PC-3 (cell line): ENCODE measurements around the gene FSCN2. TPM values are rescaled to one million over a fixed set of nuclear protein-coding genes. Genes with fewer than 3 reads are reported as not detected.

Source experiments
- ATAC-seq: fragments of 200-7000 bp; cut with Tn5 transposase; 2 replicates; pipeline ENCODE4 v1.9.1; 2020; ENCODE audit warnings: mild to moderate bottlenecking, moderate library complexity
- BruUV-seq: library from RNA; stranded (reverse); fragments of 400-500 nt; replicated peaks from 2 replicates; lab custom pipeline; 2021; lab: Mats Ljungman, UMichigan
- CTCF ChIA-PET: fragments of 300-600 bp; sonication (Branson Sonifier 250); formaldehyde crosslinking; loops from one replicate; lab custom pipeline; 2022; ENCODE audit warnings: antibody characterized with exemption; lab: Charles Lee
- POLR2A ChIA-PET: fragments of 300-600 bp; sonication (Branson Sonifier 250); formaldehyde crosslinking; loops from one replicate; lab custom pipeline; 2022; ENCODE audit warnings: antibody characterized with exemption; ENCODE audit not compliant: unreplicated experiment; lab: Charles Lee
- DNase-seq: peaks from one replicate; pipeline ENCODE4 v3.0.0-alpha.2; 2015
- H2AFZ ChIP-seq: fragments of 300-600 bp; sonication (generic); 2 replicates; pipeline ENCODE4 v1.6.0; 2016; ENCODE audit warnings: antibody characterized with exemption, low read length
- H3F3A ChIP-seq: fragments of 300-600 bp; sonication (generic); one replicate; pipeline ENCODE4 v1.6.0; 2017; ENCODE audit warnings: antibody characterized with exemption, low read length, control low read depth, mild to moderate bottlenecking; ENCODE audit not compliant: unreplicated experiment
- H3K27ac ChIP-seq: fragments of 300-600 bp; sonication (generic); 2 replicates; pipeline ENCODE4 v1.5.1; 2016; ENCODE audit warnings: mild to moderate bottlenecking, low read length
- H3K27me3 ChIP-seq: fragments of 300-600 bp; sonication (generic); 2 replicates; pipeline ENCODE4 v1.6.1; 2016; ENCODE audit warnings: low read length, mixed read lengths
- H3K36me3 ChIP-seq: fragments of 300-600 bp; sonication (generic); 2 replicates; pipeline ENCODE4 v1.6.1; 2016; ENCODE audit warnings: low read depth, mixed run types, low read length, mixed read lengths
- H3K4me1 ChIP-seq: fragments of 300-600 bp; sonication (generic); 2 replicates; pipeline ENCODE4 v1.5.1; 2016; ENCODE audit warnings: low read length; ENCODE audit not compliant: insufficient read depth
- H3K4me2 ChIP-seq: fragments of 300-600 bp; sonication (generic); 2 replicates; pipeline ENCODE4 v1.6.0; 2016; ENCODE audit warnings: low read length
- H3K4me3 ChIP-seq: fragments of 300-600 bp; sonication (generic); 2 replicates; pipeline ENCODE4 v1.5.1; 2016; ENCODE audit warnings: mild to moderate bottlenecking, low read length, mixed read lengths
- H3K79me2 ChIP-seq: fragments of 300-600 bp; sonication (generic); 2 replicates; pipeline ENCODE4 v1.6.1; 2017; ENCODE audit warnings: low read length, mixed read lengths
- H3K9ac ChIP-seq: fragments of 300-600 bp; sonication (generic); 2 replicates; pipeline ENCODE4 v1.6.0; 2016; ENCODE audit warnings: mild to moderate bottlenecking, low read length
- H3K9me2 ChIP-seq: fragments of 300-600 bp; sonication (generic); replicated peaks from 2 replicates; pipeline ENCODE4 v1.6.1; 2016; ENCODE audit warnings: mixed run types, low read length, mixed read lengths
- H3K9me3 ChIP-seq: fragments of 300-600 bp; sonication (generic); 2 replicates; pipeline ENCODE4 v1.6.1; 2016; ENCODE audit warnings: low read length, mixed read lengths
- H4K20me1 ChIP-seq: fragments of 300-600 bp; sonication (generic); 2 replicates; pipeline ENCODE4 v1.6.1; 2016; ENCODE audit warnings: low read length, mixed read lengths
- CTCF ChIP-seq: fragments of 300-600 bp; sonication (generic); conservative IDR thresholded peaks from 2 replicates; pipeline ENCODE4 v1.5.1; 2017; ENCODE audit warnings: antibody characterized with exemption, low read depth, mild to moderate bottlenecking, low read length
- EZH2 ChIP-seq: fragments of 300-600 bp; sonication (generic); IDR thresholded peaks from one replicate; pipeline ENCODE4 v1.6.1; 2017; ENCODE audit warnings: antibody characterized with exemption, mild to moderate bottlenecking, low read length; ENCODE audit not compliant: unreplicated experiment
- EZH2phosphoT487 ChIP-seq: fragments of 300-600 bp; sonication (generic); IDR thresholded peaks from 2 replicates; pipeline ENCODE4 v1.6.1; 2018; ENCODE audit warnings: mild to moderate bottlenecking, antibody characterized with exemption, low read length, borderline replicate concordance
- intact Hi-C: fragments of 100-400 bp; cut with micrococcal nuclease; formaldehyde crosslinking; loops from 2 replicates; pipeline ENCODE4 v1.9.0; 2023
- total RNA-seq: library from RNA; depleted of rRNA; stranded (reverse); fragments of >200 nt; gene quantifications from 2 replicates; pipeline ENCODE4 v1.2.3, GENCODE V29; 2014

The FSCN2 gene
- total RNA-seq, 1 experiment from 2014 or later, result 0.87 TPM

DNA sequence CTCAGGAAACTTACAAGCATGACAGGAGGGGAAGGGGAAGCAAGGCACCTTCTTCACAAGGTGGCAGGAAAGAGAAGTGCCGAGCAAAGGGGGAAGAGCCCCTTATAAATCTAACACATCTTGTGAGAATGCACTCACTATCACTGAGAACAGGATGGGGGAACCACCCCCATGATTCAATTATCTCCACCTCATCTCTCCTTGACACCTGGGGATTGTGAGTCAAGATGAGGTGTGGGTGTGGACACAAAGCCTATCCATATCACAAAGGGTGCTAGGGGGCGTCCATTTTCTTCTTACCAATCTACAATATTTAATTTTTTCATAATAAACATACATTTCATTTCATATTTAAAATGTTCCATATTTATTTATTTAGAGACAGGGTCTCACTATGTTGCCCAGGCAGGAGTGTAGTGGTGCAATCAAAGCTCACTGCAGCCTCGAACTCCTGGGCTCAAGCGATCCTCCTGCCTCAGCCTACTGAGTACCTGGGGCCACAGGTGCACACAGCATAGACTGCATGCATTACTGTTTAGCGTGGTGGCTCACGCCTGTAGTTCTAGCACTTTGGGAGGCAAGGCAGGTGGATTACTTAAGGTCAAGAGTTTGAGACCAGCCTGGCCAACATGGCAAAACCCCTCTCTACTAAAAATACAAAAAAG, 50.5 kb downstream of the FSCN2 start:
- Histone ChIP-seq H3K79me2 (peaks cover 53% of the 10 kb centered on the region), H3K9me2 (no peaks in the 10 kb centered on the region), H4K20me1 (peaks cover 79% of the 10 kb centered on the region), H3K9ac (no peak overlapping the region), H3K4me3 (no peak overlapping the region), H3K9me3 (no peaks in the 10 kb centered on the region), H2AFZ (no peak overlapping the region), H3K4me2 (no peak overlapping the region), H3F3A (peaks cover 4% of the 10 kb centered on the region), H3K27ac (no peak overlapping the region), H3K36me3 (peaks cover 53% of the 10 kb centered on the region), H3K4me1 (peaks cover 45% of the 10 kb centered on the region), H3K27me3 (no peaks in the 10 kb centered on the region)
- ChIA-PET POLR2A (interaction anchor here (0.5 kb wide), 2 partner anchors 25 to 66 kb away, joined by 3 to 5 read pairs; partner anchors contain the start of gene ACTG1), CTCF (no interaction called here)
- no TSS peak for BruUV-seq
- DNase-seq, result no peak
- intact Hi-C loops, result no loop called here
- no peak for ATAC-seq
- no peak for TF ChIP-seq EZH2
- no peak for TF ChIP-seq EZH2phosphoT487
- TF ChIP-seq CTCF, result no peak

GRCh38 chr17:81579298-81579697, 51.1 kb downstream of the FSCN2 start:
- CTCF ChIA-PET, result no interaction called here
- no peak overlapping the region for H2AFZ ChIP-seq
- BruUV-seq, result no TSS peak
- H3K9me2 ChIP-seq, result no peaks in the 10 kb centered on the region
- H3K36me3 ChIP-seq, result peaks cover 47% of the 10 kb centered on the region
- DNase-seq (no peak), ATAC-seq (no peak)
- H3K9ac ChIP-seq, result no peak overlapping the region
- intact Hi-C loops, result no loop called here
- H3K79me2 ChIP-seq, result peaks cover 47% of the 10 kb centered on the region
- POLR2A ChIA-PET, result interaction anchor here (0.5 kb wide), 1 partner anchor 67 kb away, joined by 3 read pairs; the partner anchor contains the start of gene ACTG1
- H3F3A ChIP-seq, result peaks cover 7% of the 10 kb centered on the region
- no peak overlapping the region for H3K27ac ChIP-seq
- TF ChIP-seq EZH2phosphoT487 (no peak), EZH2 (no peak)
- H3K4me1 ChIP-seq, result peaks cover 50% of the 10 kb centered on the region
- H3K4me2 ChIP-seq, result no peak overlapping the region
- no peaks in the 10 kb centered on the region for H3K27me3 ChIP-seq
- peaks cover 78% of the 10 kb centered on the region for H4K20me1 ChIP-seq
- no peaks in the 10 kb centered on the region for H3K9me3 ChIP-seq
- H3K4me3 ChIP-seq, result no peak overlapping the region

DNA sequence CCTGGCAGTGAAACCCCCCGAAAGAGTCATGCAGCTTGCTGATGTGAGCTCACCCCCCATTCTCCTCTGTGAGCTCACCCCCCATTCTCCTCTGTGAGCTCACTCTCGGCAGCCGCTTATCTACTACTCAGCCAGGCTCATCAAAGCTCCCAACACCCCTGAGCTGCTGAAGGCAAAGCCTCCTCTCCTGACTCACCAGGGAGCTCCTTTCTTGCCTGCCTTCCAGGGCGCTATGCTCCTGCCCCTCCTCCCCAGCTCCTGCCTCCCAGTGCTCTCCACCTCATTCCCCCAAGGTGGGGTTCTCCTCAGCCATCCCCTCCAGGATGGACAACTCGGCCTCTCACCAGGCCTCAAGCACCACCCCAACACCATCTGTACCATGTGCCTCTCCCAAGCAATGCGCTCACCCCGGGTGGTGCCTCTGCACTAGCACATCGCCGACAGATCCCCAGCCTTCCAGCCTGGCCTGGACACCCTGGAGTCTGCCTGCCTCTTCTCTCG, 51.7 kb downstream of the FSCN2 start:
- H3K27ac ChIP-seq, result no peak overlapping the region
- peaks cover 55% of the 10 kb centered on the region for H3K4me1 ChIP-seq
- DNase-seq, result no peak
- POLR2A ChIA-PET, result no interaction called here
- H3K79me2 ChIP-seq, result peaks cover 42% of the 10 kb centered on the region
- TF ChIP-seq CTCF, result no peak
- no peak for TF ChIP-seq EZH2phosphoT487
- TF ChIP-seq EZH2, result no peak
- no peak overlapping the region for H2AFZ ChIP-seq
- peaks cover 10% of the 10 kb centered on the region for H3F3A ChIP-seq
- H3K9ac ChIP-seq, result no peak overlapping the region
- no peak overlapping the region for H3K4me2 ChIP-seq
- no peaks in the 10 kb centered on the region for H3K9me3 ChIP-seq
- H3K9me2 ChIP-seq, result no peaks in the 10 kb centered on the region
- peaks cover 75% of the 10 kb centered on the region for H4K20me1 ChIP-seq
- no peak overlapping the region for H3K4me3 ChIP-seq
- CTCF ChIA-PET, result no interaction called here
- no peaks in the 10 kb centered on the region for H3K27me3 ChIP-seq
- peaks cover 42% of the 10 kb centered on the region for H3K36me3 ChIP-seq
- no peak for ATAC-seq
- intact Hi-C loops, result no loop called here
- no TSS peak for BruUV-seq
